Parathyroid adenoma (tissue), 2 donors: ENCODE measurements around the gene PCBP3.
"Not testable (repeated sequence)": the region's sequence is repeated elsewhere in the genome, so short reads cannot be mapped to it uniquely, and the experiment has no call there.

Source experiments
- H2AFZ ChIP-seq: fragments of 300-600 bp; sonication (generic); one replicate; pipeline ENCODE4 v1.7.0; 2017; ENCODE audit warnings: antibody characterized with exemption, mild to moderate bottlenecking
- H3K27ac ChIP-seq: fragments of 300-600 bp; sonication (generic); one replicate; pipeline ENCODE4 v1.7.0; 2017
- H3K27me3 ChIP-seq: fragments of 300-600 bp; sonication (generic); one replicate; pipeline ENCODE4 v1.7.0; 2017; ENCODE audit warnings: low read length; ENCODE audit not compliant: control insufficient read depth, insufficient read depth
- H3K36me3 ChIP-seq: fragments of 300-600 bp; sonication (generic); one replicate; pipeline ENCODE4 v1.7.0; 2017; ENCODE audit warnings: low read length; ENCODE audit not compliant: control insufficient read depth, insufficient read depth
- H3K4me1 ChIP-seq: fragments of 300-600 bp; sonication (generic); one replicate; pipeline ENCODE4 v1.7.0; 2017; ENCODE audit warnings: control low read depth
- H3K4me2 ChIP-seq: fragments of 300-600 bp; sonication (generic); one replicate; pipeline ENCODE4 v1.7.0; 2017; ENCODE audit warnings: low read length
- H3K4me3 ChIP-seq: fragments of 300-600 bp; sonication (generic); one replicate; pipeline ENCODE4 v1.7.0; 2017; ENCODE audit warnings: low read depth, low read length
- H3K79me2 ChIP-seq: fragments of 300-600 bp; sonication (generic); one replicate; pipeline ENCODE4 v1.7.0; 2017; ENCODE audit warnings: control low read depth
- H3K9ac ChIP-seq: fragments of 300-600 bp; sonication (generic); one replicate; pipeline ENCODE4 v1.7.0; 2017; ENCODE audit warnings: mild to moderate bottlenecking
- H3K9me3 ChIP-seq: fragments of 300-600 bp; sonication (generic); one replicate; pipeline ENCODE4 v1.7.0; 2017; ENCODE audit warnings: low read length; ENCODE audit not compliant: control insufficient read depth
- TF ChIP-seq, protein P1 (sequence below): fragments of 300-600 bp; sonication (generic); IDR thresholded peaks from one replicate; pipeline ENCODE4 v1.7.0; 2017; ENCODE audit warnings: antibody characterized with exemption, mild to moderate bottlenecking
- donor health status: primary hyperparathyroidism.

PCBP3 gene

DNA sequence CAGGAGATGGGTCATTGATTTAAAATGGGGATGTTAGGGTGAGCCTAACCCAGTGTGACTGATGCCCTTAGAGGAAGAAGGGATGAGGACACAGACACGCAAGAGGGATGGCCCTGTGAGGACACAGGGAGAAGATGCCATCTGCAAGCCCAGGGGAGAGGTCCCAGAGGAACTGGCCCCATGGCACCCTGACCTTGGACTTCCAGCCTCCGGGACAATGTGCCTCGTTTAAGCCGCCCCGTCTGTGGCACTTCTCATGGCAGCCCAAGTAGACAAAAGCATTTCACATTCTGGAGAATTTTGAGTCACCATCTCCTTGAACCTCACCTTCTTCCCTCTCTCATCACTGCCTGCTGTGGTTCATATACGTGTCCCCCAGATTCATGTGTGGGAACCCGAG, 20.1 kb upstream of the PCBP3 start:
- Histone ChIP-seq H3K4me3 (no peak overlapping the region), H3K27me3 (no peaks in the 10 kb centered on the region), H3K4me1 (no peaks in the 10 kb centered on the region), H2AFZ (no peak overlapping the region), H3K27ac (no peak overlapping the region), H3K79me2 (no peaks in the 10 kb centered on the region), H3K9me3 (no peaks in the 10 kb centered on the region), H3K9ac (no peak overlapping the region), H3K4me2 (no peak overlapping the region), H3K36me3 (no peaks in the 10 kb centered on the region)
- TF ChIP-seq, protein P1, sequence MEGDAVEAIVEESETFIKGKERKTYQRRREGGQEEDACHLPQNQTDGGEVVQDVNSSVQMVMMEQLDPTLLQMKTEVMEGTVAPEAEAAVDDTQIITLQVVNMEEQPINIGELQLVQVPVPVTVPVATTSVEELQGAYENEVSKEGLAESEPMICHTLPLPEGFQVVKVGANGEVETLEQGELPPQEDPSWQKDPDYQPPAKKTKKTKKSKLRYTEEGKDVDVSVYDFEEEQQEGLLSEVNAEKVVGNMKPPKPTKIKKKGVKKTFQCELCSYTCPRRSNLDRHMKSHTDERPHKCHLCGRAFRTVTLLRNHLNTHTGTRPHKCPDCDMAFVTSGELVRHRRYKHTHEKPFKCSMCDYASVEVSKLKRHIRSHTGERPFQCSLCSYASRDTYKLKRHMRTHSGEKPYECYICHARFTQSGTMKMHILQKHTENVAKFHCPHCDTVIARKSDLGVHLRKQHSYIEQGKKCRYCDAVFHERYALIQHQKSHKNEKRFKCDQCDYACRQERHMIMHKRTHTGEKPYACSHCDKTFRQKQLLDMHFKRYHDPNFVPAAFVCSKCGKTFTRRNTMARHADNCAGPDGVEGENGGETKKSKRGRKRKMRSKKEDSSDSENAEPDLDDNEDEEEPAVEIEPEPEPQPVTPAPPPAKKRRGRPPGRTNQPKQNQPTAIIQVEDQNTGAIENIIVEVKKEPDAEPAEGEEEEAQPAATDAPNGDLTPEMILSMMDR: no peak

DNA sequence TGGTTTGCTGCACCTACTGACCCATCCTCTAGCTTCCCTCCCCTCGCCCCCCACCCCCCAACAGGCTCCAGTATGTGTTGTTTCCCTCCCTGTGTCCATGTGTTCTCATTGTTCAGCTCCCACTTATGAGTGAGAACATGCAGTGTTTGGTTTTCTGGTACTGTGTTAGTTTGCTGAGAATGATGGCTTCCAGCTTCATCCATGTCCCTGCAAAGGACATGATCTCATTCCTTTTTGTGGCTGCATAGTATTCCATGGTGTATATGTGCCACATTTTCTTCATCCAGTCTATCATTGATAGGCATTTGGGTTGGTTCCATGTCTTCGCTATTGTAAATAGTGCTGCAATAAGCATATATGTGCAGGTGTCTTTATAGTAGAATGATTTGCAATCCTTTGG, 17.4 kb upstream of the PCBP3 start:
- not testable (repeated sequence) for H3K9me3 ChIP-seq, H3K4me1 ChIP-seq, H2AFZ ChIP-seq, H3K9ac ChIP-seq, H3K4me3 ChIP-seq, H3K27me3 ChIP-seq, H3K79me2 ChIP-seq, H3K36me3 ChIP-seq, H3K27ac ChIP-seq, H3K4me2 ChIP-seq

DNA sequence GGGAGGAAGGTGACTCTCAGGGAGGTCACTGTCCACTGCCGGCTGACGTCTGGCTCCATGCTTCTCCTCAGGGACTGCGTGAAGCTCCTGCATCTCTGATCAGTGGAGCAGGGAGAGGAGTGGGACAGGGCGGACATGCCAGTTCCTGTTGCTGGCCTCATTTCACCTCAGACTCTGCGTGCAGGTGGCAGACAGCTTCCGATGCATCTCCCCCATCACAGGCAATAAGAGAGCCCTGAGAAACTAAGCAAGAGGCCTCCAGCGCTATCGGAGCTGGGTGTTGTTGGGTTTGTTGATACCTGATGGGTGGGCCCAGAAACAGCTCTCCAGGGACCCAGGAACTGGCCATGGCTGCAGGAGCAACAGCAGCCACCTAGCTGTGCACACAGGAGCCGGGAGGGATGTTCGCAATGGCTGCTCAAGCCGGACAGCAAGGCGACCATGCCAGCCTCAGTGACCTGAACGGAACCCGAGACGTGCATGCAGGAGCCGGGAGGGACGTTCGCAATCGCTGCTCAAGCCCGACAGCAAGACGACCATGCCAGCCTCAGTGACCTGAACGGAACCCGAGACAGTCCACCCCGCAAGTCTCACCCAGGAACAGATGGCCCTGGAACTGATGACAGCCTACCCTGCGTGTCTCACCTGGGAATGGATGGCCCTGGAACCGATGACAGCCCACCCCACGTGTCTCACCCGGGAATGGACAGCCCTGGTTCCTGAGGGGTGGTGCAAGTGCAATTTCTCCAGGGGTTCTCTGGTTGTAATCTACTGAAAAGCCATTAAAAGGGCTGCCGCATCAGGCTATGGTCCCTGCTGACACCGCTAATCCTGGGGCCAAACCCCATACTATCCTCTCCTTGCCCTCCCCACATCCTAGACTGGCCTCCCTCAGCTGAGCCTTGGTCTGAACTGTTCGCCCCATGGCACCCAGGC, 14.2 kb upstream of the PCBP3 start:
- Histone ChIP-seq H3K27ac (no peak overlapping the region), H3K4me3 (no peak overlapping the region), H3K9ac (no peak overlapping the region), H3K27me3 (no peaks in the 10 kb centered on the region), H3K36me3 (no peaks in the 10 kb centered on the region), H2AFZ (no peak overlapping the region), H3K9me3 (no peaks in the 10 kb centered on the region), H3K4me2 (no peak overlapping the region), H3K79me2 (no peaks in the 10 kb centered on the region), H3K4me1 (no peaks in the 10 kb centered on the region)
- TF ChIP-seq, protein P1: no peak

DNA sequence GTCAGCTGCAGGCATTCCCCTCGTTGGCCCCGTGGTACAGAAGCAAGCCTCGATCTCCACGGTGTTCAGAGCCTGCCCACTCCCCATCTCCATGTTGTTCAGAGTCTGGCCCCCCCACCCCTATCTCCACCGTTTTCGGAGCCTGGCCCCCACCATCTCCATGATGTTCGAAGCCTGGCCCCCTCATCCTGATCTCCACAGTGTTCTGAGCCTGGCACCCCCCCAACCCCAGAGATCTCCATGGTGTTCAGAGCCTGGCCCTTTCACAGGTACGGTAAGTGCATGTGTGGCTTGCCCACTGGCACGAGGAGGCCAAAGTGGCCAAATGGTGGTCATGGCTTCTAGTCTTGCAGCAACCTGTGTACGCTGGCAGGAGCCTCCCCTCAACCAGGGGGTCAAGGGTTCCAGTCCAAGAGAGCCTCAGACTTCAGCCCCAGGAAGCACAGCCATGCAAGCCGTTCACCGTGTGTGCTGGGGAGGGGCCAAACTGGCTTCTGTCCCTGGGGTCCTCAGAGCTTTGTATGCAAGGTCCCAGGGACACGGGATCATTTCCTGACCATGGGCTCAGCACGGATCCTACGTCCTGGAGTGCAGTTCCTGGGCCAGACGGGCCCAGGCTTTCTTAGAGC, 13.3 kb upstream of the PCBP3 start:
- no peak overlapping the region for H3K9ac ChIP-seq
- no peaks in the 10 kb centered on the region for H3K4me1 ChIP-seq
- H3K27me3 ChIP-seq: no peaks in the 10 kb centered on the region
- no peaks in the 10 kb centered on the region for H3K79me2 ChIP-seq
- H2AFZ ChIP-seq: no peak overlapping the region
- H3K9me3 ChIP-seq: no peaks in the 10 kb centered on the region
- TF ChIP-seq, protein P1: no peak
- no peaks in the 10 kb centered on the region for H3K36me3 ChIP-seq
- H3K4me3 ChIP-seq: no peak overlapping the region
- H3K27ac ChIP-seq: no peak overlapping the region
- H3K4me2 ChIP-seq: no peak overlapping the region

DNA sequence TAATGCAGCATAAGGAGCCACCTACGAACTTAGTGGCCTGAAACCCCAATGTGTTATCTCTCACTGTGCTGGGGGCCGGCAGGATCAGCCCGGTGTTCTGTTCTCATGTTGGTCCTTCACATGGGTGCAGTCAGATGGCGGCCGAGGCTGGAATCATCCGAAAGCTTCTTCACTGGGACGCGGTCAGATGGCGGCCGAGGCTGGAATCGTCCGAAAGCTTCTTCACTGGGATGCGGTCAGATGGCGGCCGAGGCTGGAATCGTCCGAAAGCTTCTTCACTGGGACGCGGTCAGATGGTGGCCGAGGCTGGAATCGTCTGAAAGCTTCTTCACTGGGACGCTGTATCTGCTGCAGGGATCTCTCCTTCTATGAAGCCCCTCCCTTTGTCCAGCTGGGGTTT, 12.6 kb upstream of the PCBP3 start:
- Histone ChIP-seq H3K4me1 (no peaks in the 10 kb centered on the region), H3K9me3 (no peaks in the 10 kb centered on the region), H3K79me2 (no peaks in the 10 kb centered on the region), H3K4me2 (no peak overlapping the region), H3K27ac (no peak overlapping the region), H3K36me3 (no peaks in the 10 kb centered on the region), H3K27me3 (no peaks in the 10 kb centered on the region), H3K9ac (no peak overlapping the region), H3K4me3 (no peak overlapping the region), H2AFZ (no peak overlapping the region)
- TF ChIP-seq, protein P1: no peak
